ENCODE data around the gene PHKA2. TPM values are rescaled to one million over a fixed set of nuclear protein-coding genes. Genes with fewer than 3 reads are reported as not detected.
"Not testable (repeated sequence)": the region's sequence is repeated elsewhere in the genome, so short reads cannot be mapped to it uniquely, and the experiment has no call there.

Gene PHKA2, protein sequence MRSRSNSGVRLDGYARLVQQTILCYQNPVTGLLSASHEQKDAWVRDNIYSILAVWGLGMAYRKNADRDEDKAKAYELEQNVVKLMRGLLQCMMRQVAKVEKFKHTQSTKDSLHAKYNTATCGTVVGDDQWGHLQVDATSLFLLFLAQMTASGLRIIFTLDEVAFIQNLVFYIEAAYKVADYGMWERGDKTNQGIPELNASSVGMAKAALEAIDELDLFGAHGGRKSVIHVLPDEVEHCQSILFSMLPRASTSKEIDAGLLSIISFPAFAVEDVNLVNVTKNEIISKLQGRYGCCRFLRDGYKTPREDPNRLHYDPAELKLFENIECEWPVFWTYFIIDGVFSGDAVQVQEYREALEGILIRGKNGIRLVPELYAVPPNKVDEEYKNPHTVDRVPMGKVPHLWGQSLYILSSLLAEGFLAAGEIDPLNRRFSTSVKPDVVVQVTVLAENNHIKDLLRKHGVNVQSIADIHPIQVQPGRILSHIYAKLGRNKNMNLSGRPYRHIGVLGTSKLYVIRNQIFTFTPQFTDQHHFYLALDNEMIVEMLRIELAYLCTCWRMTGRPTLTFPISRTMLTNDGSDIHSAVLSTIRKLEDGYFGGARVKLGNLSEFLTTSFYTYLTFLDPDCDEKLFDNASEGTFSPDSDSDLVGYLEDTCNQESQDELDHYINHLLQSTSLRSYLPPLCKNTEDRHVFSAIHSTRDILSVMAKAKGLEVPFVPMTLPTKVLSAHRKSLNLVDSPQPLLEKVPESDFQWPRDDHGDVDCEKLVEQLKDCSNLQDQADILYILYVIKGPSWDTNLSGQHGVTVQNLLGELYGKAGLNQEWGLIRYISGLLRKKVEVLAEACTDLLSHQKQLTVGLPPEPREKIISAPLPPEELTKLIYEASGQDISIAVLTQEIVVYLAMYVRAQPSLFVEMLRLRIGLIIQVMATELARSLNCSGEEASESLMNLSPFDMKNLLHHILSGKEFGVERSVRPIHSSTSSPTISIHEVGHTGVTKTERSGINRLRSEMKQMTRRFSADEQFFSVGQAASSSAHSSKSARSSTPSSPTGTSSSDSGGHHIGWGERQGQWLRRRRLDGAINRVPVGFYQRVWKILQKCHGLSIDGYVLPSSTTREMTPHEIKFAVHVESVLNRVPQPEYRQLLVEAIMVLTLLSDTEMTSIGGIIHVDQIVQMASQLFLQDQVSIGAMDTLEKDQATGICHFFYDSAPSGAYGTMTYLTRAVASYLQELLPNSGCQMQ
- total RNA-seq = 26.3 TPM

GRCh38 chrX:18983666-18984380 is at the start of gene PHKA2:
TSS of gene PHKA2 (minus strand) at chrX:18984114. CDS start at chrX:18983932, 182 bp downstream.
- DNase-seq (ENCODE audit: low spot score) (peak; percentile 76), ATAC-seq (peak; percentile 76)
- intact Hi-C loops (cut with DNase I) = no loop called here

DNA sequence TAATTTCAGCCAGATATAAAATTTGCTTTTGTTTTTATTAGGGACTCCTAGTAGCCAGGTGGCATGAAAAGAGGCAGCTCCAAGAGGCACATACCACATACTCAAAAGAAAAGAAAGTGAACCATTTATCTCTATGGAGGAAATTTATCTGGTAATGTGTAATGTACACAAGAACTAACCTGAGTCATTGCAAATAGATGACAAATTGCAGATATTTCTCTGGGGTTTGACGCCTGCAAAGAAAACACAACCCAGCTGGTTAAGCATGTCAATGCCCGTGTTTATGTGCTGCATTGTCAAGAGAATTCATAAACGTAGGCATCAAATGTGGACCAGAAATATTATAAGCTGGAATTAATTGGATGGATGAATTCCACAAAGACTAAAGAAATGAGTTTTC is 46.9 kb upstream of the PHKA2 start:
- DNase-seq (ENCODE audit: low spot score) (no peak), ATAC-seq (no peak)
- intact Hi-C loops (cut with DNase I) = no loop called here

DNA sequence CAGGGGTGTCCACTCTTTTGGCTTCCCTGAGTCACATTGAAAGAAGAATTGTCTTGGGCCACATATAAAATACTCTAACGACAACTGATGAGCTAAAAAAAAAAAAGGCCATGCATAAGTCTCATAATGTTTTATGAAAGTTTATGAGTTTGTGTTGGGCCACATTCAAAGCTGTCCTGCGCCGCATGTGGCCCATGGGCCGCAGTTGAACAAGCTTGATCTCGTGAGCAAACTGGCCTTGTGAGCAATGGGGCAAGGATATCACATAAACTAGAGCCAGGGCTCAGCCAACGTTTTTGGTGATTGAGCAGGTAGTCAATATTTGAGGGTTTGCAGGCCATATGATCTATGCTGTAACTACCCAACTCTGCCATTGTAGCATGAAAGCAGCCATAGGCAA is 44.6 kb upstream of the PHKA2 start:
- ATAC-seq (no peak), DNase-seq (ENCODE audit: low spot score) (no peak)
- intact Hi-C loops (cut with DNase I) = no loop called here

- ATAC-seq = no peak
- intact Hi-C loops (cut with DNase I) = no loop called here
- no peak for DNase-seq (ENCODE audit: low spot score)
These were observed 40.5 kb upstream of the PHKA2 start for GRCh38 chrX:19024366-19024765.

- ATAC-seq (no peak), DNase-seq (ENCODE audit: low spot score) (no peak)
- intact Hi-C loops (cut with DNase I) = no loop called here
These were observed 36.1 kb upstream of the PHKA2 start for GRCh38 chrX:19019996-19020395.

GRCh38 chrX:19017271-19017670 is 33.4 kb upstream of the PHKA2 start:
- ATAC-seq = no peak
- no peak for DNase-seq (ENCODE audit: low spot score)
- intact Hi-C loops (cut with DNase I) = no loop called here

DNA sequence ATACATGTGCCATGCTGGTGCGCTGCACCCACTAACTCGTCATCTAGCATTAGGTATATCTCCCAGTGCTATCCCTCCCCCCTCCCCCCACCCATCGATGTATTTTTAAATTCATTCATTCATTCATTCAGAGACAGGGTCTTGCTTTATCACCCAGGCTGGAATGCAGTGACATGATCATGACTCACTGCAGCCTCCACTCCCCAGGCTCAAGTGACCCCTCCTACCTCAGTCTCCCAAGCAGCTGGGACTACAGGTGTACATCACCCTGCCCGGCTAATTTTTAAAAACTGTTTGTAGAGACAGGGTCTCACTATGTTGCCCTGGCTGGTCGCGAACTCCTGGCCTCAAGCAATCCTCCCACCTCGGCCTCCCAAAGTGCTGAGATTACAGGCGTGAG is 32.7 kb upstream of the PHKA2 start:
- intact Hi-C loops (cut with DNase I); DNase-seq (ENCODE audit: low spot score); ATAC-seq: not testable (repeated sequence)

DNA sequence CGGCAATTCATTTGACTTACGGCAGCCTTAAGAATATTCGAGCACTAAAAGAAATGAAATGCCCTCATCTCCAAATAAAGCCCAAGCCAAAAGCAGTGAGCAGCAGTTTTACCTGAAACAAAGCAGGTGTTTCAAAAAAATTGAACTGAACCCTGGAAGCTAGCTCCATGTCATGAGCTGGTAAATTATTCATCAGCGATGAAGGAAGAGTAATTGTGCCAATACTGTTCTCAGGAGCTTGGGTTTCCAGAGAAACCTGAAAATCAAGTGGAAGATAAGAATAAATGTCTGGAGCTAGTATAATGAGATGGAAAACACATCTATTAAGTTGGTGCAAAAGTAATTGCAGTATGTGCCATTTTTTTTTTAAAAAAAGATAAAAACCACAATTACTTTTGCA is 24.0 kb upstream of the PHKA2 start:
- intact Hi-C loops (cut with DNase I) = no loop called here
- ATAC-seq = no peak
- no peak for DNase-seq (ENCODE audit: low spot score)

GRCh38 chrX:19007011-19007410 is 23.1 kb upstream of the PHKA2 start:
- intact Hi-C loops (cut with DNase I) = no loop called here
- ATAC-seq (no peak), DNase-seq (ENCODE audit: low spot score) (no peak)

- ATAC-seq (no peak), DNase-seq (ENCODE audit: low spot score) (no peak)
- intact Hi-C loops (cut with DNase I) = no loop called here
These were observed 22.0 kb upstream of the PHKA2 start for GRCh38 chrX:19005909-19006308.

DNA sequence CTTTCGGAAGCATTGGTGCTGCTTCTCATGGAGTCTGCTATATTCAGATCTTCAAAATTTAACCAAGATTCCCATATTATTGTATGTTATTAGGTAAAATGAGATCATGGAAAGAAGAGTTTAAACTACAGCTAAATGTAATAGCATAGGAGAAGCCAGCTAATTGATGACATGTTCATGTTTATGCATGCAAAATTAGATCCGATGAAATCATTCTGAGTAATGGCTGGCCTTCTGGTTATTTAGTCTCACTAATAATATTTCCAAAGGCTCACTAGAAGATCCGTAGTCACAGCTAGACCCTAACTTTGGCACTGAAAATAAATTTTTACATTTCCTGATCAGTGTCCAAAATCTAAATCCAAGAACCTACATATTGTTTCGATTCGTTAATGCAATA is 19.8 kb upstream of the PHKA2 start:
- ATAC-seq = no peak
- intact Hi-C loops (cut with DNase I) = no loop called here
- DNase-seq (ENCODE audit: low spot score) = no peak

DNA sequence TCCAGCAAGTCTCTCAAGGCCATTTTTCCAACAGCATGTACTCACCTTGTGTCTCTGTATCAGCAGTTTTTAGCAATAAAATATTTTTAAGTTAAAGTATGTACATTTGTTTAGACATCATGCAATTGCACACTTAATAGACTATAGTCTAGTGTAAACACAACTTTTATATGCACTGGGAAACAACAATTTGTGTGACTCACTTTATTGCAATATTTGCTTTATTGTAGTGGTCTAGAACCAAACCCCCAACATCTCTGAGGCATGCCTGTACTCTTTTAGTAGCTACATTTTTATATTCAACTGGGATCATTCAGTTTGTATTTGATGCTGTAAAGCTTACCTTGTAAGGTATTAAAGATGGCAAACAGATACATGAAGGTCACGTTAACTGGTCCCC is 14.7 kb upstream of the PHKA2 start:
- ATAC-seq (no peak), DNase-seq (ENCODE audit: low spot score) (no peak)
- intact Hi-C loops (cut with DNase I) = no loop called here

GRCh38 chrX:18997916-18998315 is 14.0 kb upstream of the PHKA2 start:
- ATAC-seq = no peak
- intact Hi-C loops (cut with DNase I) = no loop called here

DNA sequence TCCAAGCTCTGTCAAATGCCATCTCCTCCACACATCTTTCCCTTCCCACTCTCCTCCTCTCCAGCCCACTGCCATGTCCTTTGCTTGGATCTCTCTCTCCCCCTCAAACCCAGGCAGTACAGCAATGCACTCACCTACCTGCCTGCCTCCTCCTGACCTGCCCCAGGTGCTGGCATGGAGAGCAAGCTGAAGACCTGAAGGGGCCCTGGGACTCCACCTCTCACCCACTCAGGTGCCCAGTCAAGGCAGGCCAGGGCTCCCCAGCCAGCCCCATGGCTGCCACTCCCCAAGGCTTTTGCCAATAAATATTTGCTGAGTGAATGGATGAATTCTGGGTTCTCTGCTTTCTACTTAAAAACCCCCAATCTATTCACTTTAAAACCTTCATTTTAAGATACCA is 12.6 kb upstream of the PHKA2 start:
- DNase-seq (ENCODE audit: low spot score) (no peak), ATAC-seq (no peak)
- intact Hi-C loops (cut with DNase I) = no loop called here

More at GRCh38 chrX:18997916-18998315, 14.0 kb upstream of the PHKA2 start:
- DNase-seq (ENCODE audit: low spot score) = no peak

- intact Hi-C loops (cut with DNase I) = no loop called here
- ATAC-seq = no peak
- no peak for DNase-seq (ENCODE audit: low spot score)
These were observed 11.3 kb upstream of the PHKA2 start for GRCh38 chrX:18995221-18995620.

DNA sequence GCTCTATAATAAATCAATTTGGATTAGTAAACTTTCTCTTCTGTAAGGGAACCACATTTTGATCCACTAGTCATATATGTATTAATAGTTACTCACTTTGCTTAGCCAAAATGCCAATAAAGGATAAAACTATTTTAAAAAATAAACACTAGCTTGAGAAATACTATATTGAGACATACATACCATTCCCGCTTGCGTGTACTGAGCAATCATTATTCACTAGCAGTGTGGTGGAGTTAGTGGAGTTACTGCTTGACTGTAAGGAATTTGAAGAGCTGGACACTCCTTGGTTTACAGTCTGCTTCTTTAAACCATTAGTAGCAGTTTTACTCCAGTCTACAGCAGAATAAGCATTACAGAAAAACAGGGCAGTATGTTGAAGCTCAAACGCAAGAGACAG is 10.8 kb upstream of the PHKA2 start:
- DNase-seq (ENCODE audit: low spot score) (no peak), ATAC-seq (no peak)
- intact Hi-C loops (cut with DNase I) = no loop called here

- DNase-seq (ENCODE audit: low spot score) (no peak), ATAC-seq (no peak)
- intact Hi-C loops (cut with DNase I) = no loop called here
These were observed 8.9 kb upstream of the PHKA2 start for GRCh38 chrX:18992829-18993228.

DNA sequence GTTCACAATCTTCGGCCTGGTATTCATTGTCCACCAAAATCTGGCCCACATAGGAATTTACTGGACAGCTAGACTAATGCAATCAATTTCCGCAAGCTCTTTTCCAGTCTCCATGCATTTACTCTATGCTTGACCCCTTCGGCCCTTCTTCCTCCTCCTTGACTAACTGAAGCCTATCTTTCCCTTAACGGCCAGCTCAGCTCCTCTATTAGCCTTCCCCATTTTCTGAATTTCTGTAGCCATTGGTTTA is 1.2 kb upstream of the PHKA2 start:
- intact Hi-C loops (cut with DNase I) = no loop called here
- no peak for ATAC-seq

More for the DNA sequence above, 1.2 kb upstream of the PHKA2 start:
- DNase-seq (ENCODE audit: low spot score) = no peak

All from sciatic nerve (tissue), 2 donors.